ENCODE data around the gene NUP153. TPM values are rescaled to one million over a fixed set of nuclear protein-coding genes. Genes with fewer than 3 reads are reported as not detected.
A peak's percentile ranks its signal among the peaks of the same experiment; 100 is the strongest.
"Not testable (repeated sequence)": the region's sequence is repeated elsewhere in the genome, so short reads cannot be mapped to it uniquely, and the experiment has no call there.

Gene NUP153
- total RNA-seq (ENCODE audit: insufficient read depth, low replicate concordance): 22.1 TPM

DNA sequence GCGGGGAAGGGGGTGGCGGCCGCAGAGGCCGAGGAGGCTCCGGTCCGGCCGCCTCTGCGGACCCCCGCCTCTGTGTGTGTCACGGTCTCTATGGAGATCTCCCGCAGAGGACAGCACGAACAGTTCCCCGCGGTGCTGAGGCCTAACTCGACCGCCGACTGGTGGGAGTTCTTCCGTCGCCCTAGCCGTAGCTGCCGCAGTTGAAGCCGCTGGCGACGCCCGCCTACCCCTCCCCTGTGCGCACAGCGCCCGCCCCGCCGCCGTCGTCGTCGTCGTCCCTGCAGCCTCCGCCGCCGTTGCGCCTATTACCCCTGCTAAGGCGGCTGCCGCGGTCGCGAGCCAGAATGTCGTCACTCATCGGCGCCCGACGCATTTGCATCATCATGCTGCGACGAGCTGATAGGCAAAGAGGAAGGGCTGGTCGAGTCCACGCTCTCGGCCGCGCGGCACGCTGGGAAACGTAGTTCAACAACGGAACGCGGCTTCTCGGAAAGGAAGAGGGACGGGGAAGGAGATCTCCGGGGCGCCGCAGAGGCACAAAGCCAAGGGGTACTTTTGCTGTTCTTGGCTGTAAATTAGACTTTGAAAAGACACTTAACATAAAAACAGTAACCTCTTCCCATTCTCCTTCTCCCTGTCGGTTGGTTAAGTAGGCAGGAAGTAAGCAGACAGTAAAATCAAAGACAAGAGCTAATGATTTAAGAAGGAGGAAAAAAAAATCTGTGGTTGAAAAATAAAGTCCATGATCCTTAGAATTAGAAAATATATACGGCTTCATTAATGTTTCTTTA lies at the start of gene NUP153:
Gene NUP153 (minus strand): TSS at position 346 of the 791 bp plus-strand sequence. CDS start 538 bp downstream, outside the sequence.
- DNase-seq (ENCODE audit: low spot score): peak; percentile 99

DNA sequence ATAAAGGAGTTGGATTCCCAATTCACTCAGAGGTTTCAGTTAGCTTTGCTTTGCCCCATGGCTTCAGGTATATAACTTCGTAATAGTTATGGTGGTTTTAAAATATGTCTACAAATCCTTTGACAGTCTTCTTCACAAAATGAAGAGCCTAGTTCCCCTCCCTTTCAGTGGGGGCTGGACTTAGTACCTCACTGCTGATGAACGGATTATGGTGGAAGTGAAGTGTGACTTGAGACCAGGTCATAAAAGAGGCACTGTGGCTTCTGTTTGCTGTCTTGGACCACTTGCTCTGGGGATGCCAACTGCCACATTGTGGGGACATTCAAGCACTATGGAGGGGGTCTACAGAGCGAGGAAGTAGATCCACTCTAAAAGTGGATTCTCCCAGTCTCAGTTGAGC lies 47.5 kb upstream of the NUP153 start:
- DNase-seq (ENCODE audit: low spot score): no peak

DNA sequence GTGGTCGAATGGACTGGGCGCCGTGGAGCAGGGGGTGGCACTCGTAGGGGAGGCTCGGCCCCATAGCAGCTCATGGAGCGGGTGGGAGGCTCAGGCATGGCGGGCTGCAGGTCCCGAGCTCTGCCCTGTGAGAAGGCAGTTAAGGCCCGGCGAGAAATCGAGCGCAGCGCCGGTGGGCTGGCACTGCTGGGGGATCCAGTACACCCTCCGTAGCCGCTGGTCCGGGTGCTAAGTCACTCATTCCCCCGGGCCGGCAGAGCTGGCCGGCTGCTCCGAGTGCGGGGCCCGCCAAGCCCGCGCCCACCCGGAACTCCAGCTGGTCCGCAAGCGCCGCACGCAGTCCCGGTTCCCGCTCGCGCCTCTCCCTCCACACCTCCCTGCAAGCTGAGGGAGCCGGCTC lies 38.6 kb upstream of the NUP153 start:
- DNase-seq (ENCODE audit: low spot score): not testable (repeated sequence)

DNA sequence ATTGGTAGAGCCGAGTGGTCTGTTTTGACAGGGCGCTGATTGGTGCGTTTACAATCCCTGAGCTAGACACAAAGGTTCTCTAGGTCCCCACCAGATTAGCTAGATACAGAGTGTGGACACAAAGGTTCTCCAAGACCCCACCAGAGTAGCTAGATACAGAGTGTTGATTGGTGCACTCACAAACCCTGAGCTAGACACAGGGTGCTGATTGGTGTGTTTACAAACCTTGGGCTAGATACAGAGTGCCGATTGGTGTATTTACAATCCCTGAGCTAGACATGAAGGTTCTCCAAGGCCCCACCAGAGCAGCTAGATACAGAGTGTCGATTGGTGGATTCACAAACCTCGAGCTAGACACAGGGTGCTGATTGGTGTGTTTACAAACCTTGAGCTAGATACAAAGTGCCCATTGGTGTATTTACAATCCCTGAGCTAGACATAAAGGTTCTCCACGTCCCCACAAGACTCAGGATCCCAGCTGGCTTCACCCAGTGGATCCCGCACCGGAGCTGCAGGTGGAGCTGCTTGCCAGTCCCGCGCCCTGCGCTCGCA lies 38.1 kb upstream of the NUP153 start:
- DNase-seq (ENCODE audit: low spot score): not testable (repeated sequence)

DNA sequence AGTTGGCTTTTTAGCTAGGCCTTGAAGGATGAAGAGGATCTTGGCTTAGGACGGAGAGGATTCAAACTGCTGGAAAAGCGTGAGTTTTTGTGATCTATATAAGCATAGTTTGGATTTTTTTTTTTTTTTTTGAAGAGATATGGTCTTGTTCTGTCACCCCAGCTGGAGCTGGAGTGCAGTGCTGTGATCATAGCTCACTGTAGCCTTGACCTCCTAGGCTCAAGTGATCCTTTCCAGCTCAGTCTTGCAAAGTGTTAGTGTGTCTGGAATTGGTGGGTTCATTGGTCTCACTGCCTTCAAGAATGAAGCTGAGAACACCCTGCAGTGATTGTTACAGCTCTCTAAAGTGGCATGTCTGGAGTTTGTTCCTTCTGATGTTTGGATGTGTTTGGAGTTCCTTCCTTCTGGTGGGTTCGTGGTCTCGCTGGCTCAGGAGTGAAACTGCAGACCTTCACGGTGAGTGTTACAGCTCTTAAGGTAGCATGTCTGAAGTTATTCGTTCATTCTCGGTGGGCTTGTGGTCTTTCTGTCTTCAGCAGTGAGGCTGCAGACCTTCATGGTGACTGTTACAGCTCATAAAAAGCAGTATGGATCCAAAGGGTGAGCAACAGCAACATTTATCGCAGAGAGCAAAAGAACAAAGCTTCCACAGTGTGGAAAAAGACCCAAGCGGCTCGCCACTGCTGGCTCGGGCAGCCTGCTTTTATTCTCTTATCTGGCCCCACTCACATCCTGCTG lies 37.5 kb upstream of the NUP153 start:
- DNase-seq (ENCODE audit: low spot score): peak; percentile 32

DNA sequence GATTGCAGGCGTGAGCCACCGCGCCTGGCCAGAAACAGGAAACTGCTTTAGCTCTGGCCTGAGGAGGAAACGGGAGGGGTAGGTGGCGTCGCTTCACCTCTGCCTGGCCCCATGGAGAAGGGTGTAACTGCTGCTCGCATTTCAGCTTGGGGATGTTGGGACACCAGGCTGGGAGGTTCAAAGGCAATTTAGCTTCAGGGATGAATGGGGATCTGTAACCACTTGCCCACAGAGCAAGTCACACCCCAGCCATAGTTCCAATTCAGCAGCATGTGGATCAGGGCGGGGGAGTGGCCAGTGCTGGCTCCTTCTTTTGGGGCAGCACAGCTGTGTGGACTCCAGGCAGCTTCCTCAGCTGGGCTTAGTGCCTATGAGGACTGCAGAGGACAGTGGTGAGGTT lies 34.8 kb upstream of the NUP153 start:
- peak; percentile 11 for DNase-seq (ENCODE audit: low spot score)

DNA sequence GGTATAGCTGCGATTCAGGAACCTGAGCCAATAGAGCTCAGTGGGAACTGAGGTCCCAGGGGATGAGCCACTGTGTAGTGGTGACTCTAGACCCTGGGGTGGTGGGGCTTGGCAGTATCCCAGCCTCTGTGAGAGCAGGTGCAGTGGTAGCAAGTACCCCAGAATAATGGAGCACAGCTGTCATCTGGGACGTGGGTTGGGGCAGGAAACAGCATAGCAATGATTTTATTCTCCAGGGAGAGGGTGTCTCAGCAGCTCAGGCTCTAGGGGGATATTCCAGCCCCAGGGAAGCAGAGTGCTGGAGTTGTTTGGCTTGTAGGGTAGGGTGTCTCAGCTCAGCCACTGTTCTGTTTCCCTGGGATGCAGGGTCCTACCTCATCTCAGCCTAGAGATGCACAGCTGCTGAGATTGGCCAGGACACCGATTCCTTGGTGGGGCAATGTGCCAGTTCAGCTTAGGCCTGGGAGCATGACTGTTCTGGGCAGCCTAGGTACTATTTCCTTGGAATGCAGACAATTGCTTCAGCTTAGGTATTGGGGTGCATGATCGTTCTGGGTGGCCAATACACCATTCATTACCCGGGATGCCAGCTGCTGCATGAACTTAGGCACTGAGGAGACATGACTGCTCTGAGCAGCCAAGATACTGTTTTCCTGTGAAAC lies 34.0 kb upstream of the NUP153 start:
- DNase-seq (ENCODE audit: low spot score): no peak

DNA sequence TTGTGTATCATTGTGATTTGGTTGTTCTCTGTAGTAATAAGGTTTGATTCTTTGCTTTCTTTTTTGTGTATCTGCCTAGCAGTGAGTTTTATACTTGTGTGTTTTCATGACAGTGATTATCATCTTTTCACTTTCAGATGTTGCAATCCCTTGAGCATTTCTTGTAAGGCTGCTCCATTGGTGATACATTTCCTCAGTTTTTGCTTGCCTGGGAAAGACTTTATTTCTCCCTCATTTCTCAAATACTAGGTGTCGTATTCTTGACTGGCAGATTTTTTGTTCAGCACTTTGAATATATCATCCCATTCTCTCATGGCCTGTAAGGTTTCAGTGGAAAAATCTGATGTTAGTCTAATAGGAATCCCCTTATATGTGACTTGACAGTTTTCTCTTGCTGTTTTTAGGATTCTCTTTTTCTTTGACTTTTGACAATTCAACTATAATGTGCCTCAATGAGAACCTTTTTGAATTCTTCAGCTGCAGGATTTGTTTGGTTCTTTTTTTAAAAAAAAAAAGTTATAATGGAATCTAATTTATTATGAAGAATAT lies 31.1 kb upstream of the NUP153 start:
- no peak for DNase-seq (ENCODE audit: low spot score)

DNA sequence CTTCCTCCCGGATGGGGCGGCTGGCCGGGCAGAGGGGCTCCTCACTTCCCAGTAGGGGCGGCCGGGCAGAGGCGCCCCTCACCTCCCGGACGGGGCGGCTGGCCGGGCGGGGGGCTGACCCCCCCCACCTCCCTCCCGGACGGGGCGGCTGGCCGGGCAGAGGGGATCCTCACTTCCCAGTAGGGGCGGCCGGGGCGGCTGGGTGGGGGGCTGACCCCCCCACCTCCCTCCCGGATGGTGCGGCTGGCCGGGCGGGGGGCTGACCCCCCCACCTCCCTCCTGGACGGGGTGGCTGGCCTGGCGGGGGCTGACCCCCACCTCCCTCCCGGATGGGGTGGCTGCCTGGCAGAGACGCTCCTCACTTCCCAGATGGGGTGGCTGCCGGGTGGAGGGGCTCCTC lies 28.6 kb upstream of the NUP153 start:
- not testable (repeated sequence) for DNase-seq (ENCODE audit: low spot score)

DNA sequence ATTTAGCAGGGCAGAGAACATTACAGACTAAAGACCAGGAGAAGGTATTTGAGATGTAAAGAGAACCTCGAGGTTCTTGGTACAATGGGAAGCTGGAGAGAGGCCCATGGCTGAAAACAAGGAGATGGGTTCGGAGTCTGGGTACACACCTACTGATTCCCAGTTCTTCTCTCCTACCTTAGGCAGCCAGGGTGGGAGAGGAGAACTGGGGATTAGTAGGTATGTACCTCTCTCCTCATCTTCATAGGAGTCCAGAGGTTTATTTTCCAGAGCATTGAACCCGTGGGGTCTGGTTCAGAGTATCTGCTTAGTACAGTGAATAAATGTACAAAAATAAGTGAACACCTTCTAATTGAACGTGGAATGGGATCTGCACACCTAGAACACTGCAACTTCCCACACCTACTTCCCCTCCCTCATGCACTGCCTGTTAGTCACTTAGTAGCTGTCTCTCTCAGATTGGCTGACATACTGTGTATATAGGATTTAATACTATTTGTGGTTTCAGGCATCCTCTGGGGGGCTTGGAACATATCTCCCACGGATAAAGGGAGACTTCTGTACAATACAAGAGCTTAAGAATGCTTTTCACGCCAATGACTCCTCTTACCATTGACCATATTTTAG lies 23.5 kb upstream of the NUP153 start:
- no peak for DNase-seq (ENCODE audit: low spot score)

DNA sequence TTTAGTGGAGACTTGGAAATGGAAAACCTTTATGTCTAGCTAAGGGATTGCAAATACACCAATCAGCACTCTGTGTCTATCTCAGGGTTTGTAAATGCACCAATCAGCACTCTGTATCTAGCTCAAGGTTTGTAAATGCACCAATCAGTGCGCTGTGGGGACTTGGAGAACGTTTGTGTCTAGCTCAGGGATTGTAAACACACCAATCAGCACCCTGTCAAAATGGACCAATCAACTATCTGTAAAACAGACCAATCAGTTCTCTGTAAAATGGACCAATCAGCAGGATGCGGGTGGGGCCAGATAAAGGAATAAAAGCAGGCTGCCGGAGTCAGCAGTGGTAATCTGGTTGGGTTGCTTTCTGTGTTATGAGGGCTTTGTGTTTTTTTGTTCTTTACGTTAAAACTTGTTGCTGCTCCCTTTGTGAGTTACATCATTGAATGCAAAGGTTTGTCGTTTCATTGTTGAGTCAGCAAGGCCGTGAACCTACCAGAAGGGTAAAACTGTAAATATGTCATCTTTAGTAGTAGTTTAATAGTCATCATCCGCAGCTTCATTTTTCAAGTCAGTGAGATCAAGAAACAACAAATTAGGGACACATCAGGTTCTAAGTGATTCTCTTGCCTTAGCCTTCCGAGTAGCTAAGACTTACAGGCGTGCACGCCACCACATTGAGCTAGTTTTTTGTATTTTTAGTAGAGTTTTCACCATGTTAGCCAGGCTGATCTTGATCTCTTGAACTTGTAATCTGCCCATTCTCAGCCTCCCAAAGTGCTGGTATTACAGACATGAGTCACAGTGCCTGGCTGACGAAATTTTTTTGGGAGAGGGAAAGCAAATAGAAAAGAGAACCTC lies 22.7 kb upstream of the NUP153 start:
- DNase-seq (ENCODE audit: low spot score): no peak

DNA sequence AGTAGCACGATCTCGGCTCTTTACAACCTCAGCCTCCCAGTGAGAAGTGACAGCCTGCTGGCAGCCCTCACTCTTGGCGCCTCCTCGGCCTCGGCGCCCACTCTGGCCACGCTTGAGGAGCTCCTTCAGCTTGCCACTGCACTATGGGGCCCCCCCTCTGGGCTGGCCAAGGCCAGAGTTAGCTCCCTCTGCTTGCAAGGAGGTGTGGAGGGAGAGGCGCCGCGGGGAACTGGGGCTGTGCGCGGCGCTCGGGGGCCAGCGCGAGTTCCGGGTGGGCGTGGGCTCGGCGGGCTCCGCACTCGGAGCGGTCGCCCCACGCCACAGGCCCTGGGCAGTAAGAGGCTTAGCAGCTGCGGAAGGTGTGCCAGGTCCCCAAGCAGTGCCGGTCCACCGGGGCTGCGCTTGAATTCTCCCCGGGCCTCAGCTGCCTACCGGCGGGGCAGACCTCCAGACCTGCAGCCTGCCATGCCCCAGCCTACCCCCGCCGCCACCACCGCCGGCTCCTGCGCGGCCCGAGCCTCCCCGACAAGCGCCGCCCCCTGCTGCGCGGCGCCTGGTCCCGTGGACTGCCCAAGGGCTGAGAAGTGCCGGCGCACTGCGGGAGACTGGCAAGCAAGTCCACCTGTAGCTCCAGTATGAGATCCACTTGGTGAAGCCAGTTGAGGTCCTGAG lies 22.0 kb upstream of the NUP153 start:
- no peak for DNase-seq (ENCODE audit: low spot score)

DNA sequence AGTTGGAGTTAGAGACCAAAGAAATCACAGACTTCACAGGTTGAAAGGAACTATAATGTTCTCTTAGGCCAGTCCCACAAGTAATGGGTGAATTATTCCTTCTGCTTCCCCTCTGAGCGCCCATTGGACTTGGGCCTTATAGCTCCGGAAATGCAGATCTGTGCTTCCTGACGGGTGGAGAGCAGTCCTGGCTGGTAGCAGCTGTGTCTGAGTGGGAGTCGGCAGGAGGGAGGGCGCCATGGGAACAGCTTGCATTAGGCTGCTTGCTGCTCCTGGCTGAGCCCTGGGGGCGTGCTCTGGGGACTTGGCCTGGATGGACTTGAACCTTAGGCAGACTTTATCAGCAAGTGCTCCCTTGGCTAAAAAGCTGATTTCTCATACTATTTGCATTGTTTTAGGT lies 18.4 kb upstream of the NUP153 start:
- peak; percentile 52 for DNase-seq (ENCODE audit: low spot score)

DNA sequence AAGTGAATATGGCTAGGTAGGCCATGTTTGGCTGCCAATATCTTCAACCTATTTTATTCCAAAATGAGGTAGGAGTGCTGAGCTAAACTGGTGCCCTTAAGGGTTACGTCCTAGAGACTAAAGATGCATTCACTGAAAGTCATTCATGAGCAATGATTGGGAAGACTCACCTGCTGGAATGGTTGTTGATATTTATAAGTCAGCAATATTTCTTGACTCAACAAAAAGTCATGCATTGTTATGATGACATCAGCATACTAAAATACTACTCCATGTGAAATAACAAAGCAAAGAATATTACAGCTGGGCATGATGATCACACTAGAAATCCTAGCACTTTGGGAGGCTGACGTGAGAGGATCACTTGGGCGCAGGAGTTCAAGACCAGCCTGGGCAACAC lies 17.6 kb upstream of the NUP153 start:
- DNase-seq (ENCODE audit: low spot score): no peak

DNA sequence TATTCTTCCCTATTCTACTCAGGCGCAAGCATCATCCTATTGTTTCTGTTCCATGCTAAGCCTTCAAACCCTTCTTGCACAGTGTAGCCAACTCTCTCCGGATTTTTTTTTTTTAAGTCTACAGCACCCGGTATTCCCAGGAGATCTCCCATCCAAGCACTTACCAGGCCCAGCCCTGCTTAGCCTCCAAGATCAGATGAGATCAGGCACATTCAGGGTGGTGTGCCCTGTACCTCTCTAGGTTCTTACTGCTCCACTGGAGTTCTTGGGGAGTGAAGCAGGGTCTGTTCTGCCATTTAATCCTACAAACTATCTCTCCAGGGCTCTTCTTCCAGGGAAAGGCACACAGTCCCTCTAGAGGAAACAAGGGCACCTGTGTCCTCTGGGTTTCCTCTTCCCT lies 14.9 kb upstream of the NUP153 start:
- no peak for DNase-seq (ENCODE audit: low spot score)

DNA sequence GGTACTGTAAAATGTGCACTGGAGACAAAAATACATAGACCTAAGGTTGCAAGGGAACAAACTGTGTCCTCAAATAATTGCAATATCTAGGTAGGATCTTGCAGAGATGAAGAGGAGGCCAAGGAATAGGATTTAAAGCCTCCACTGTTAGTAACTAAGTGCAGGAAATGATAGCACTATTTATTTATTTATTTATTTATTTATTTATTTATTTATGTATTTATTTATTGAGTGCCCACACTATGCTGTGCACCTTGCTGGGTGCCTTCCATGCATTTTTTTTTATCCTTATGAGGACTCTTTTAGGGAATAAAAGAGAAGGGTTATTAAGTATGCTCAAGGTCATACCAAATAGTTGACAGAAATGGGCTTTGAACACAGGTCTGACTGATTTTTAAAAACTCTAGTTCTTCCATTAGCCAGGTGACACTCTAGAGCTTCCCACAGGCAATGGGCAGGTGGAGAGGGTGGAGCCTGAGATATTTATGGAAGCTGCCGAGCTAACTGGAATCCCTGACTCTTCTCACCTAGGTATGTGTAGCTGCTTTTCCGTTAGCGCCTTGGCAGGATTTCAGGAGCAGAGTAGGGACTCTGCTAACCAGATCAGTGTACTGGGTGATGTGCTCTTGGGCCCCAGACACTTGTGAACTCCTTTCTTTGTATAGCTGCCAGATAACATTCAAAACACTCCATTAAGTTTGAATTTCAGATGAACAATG lies 12.8 kb upstream of the NUP153 start:
- no peak for DNase-seq (ENCODE audit: low spot score)

DNA sequence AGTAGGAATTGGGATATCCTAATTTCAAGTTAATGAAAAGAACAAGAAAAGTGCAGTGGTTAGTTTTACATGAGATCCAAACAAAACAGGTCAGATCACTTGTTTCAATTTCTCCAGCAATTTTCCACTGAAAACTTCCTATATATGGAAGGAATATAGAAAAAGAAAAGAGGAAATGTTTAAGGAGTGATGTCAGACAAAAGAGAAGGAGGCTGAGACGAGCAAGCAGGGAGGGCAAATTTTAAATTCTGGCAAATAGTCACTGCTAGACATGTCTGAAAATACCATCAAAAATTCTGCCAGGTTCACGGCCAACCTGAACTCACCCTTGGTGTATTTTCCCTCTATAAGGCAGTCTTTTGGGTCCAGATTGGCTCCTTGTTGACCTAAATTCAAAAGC lies 9.5 kb upstream of the NUP153 start:
- no peak for DNase-seq (ENCODE audit: low spot score)

DNA sequence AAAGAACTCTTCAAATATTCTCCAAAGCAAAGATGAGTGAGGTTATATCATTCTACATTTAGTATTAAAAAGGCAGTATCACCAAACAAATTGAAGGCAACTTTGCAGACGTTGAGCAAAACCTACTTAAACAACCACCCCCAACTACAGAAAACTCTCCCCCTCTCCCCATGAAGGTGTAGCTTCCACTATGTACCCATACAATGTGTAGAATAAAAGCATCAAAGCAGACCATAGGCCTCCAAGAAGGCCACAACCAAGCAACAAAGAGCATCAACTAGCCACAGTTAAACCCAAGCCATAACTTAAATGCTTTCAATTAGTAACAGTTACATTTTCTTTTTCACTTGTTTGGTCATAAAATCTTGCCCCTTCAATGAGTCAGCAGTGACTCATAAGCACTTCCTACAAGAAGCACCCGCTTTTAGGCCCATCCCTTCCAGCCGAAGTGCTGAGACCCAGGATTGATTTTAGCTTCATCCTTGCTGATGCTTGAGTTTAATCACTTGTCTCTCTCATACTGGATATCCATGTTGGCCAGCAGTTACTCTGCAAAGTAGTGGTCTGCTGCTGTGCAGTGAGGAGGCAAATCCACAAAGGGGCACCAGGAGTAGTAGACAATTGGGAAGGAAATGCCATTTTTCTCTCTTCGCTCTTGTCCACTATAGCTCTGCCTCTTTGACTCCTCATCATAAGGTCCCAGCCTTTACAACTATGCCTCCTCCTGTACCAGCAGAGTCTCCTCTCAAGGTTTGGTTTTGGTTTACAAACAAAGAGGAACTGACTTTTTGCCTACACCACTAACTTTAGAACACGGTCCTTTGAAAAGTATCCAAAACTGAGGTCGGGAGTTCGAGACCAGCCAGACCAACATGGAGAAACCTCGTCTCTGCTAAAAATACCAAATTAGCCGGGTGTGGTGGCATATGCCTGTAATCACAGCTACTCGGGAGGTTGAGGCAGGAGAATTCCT lies 8.4 kb upstream of the NUP153 start:
- peak; percentile 20 for DNase-seq (ENCODE audit: low spot score)

All from umbilical cord (tissue), 2 donors.